ENCODE results near the gene EPX.

The EPX gene

DNA sequence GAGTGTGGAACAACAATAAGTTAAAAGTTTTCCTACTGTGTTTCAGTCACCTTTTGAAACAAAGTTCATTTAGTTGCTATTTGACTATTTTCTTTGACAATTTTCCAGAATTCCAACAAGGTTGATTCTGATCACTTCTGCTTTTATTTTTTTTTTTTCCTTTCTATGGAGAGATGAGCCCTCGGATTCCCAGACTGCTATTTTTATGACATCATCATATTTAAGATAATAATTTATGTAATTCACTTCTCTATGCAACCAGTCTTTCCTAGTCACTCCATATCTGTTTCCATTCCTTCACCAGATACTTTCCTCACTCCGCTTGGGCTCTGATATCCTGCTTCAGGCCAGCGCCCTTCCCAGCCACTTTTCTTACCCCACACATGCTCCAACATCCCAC, 17.7 kb upstream of the EPX start:
- TF ChIP-seq CTCF (IDR thresholded peaks at IDR 0.05; ENCODE audit: low read depth, low read length): no peak
- no peak for DNase-seq (ENCODE audit: extremely low read depth, low read depth)

GRCh38 chr17:58176200-58176599, 16.3 kb upstream of the EPX start:
- no peak for TF ChIP-seq CTCF (IDR thresholded peaks at IDR 0.05; ENCODE audit: low read depth, low read length)
- no peak for DNase-seq (ENCODE audit: extremely low read depth, low read depth)

- no peak for DNase-seq (ENCODE audit: extremely low read depth, low read depth)
- no peak for TF ChIP-seq CTCF (IDR thresholded peaks at IDR 0.05; ENCODE audit: low read depth, low read length)
Measured at GRCh38 chr17:58181796-58182195, 10.7 kb upstream of the EPX start.

DNA sequence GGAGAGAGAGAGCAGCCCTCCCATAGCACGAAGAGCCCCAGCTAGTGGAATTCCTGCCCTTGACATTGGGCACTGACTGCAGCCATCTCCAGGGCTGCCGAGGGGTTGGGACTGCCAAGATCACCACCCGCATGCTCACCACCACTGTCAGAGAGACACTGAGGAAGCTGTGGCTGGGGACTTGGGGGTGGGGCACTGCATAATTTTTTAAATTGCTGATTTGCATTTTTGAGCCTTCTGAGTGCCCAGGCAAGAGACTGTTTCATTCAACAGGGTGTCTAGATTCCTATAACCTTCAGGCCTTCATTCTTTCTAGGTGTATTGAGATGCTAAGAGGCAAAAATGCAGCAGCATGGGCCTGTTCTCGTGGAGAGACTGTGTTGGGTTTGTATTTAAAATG, 9.0 kb upstream of the EPX start:
- no peak for DNase-seq (ENCODE audit: extremely low read depth, low read depth)
- no peak for TF ChIP-seq CTCF (IDR thresholded peaks at IDR 0.05; ENCODE audit: low read depth, low read length)

- TF ChIP-seq CTCF (IDR thresholded peaks at IDR 0.05; ENCODE audit: low read depth, low read length): no peak
- no peak for DNase-seq (ENCODE audit: extremely low read depth, low read depth)
Measured at GRCh38 chr17:58184308-58184985, 8.1 kb upstream of the EPX start.

DNA sequence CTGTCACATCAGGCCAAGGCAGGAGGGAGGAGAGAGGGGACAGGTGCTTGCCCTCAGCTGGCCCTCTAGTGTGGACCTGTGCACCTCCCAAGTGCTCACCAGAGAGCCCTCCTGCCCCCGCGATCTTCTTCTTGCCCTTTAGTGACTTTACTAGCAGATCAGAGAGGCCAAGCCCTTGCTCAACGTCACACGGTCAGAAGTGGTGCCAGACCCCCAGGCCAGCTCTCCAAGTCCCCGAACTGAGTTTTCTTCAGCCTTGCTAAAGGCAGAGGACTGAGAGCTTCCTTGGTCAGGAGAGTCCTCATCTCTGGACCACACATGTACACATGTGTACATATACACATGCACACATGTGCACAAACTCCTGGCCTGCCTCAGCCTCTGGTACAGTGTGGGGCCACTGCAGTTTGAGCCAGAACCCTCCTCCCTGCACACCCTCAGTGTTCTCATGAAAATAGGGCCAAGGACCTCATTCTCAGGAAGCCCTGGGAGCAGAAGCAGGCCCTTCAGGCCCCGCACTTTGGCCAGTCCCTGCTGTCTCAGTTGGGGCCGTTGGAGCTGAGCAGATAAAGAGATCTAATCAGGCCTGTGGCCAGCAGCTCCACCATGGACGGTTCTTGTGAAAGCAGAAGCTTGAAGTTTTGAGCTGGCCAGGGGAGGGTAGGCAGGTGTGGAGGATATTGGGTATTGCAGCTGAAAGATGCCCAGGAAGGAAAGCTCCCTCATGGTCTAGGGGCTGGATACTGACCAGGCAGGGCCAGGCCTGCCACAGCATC, 7.4 kb upstream of the EPX start:
- DNase-seq (ENCODE audit: extremely low read depth, low read depth): no peak
- TF ChIP-seq CTCF (IDR thresholded peaks at IDR 0.05; ENCODE audit: low read depth, low read length): no peak

DNA sequence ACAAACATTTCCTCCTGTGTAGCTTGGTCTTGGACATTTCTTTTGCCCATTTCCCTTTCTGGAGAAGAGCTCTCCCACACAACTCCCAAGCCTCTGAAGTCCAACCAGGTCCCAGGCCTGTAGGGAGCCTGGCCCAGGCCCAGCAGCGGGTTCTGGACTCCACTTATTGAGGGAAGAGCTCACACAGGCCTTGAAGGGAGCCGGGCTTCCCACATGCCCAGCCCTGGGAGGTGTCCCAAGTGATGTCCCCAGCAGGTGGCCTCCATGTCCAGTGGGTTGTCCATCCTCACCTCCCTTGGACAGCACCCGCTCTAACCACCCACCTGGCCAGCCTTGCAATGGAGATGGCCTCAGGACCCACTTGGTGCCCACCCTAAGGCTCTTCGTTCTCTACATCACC, 5.9 kb upstream of the EPX start:
- no peak for TF ChIP-seq CTCF (IDR thresholded peaks at IDR 0.05; ENCODE audit: low read depth, low read length)
- DNase-seq (ENCODE audit: extremely low read depth, low read depth): no peak

Measured in AG09319 (cell line).